HG02884 (cell line): ENCODE data around the gene WDR62.

ENCODE experiments used
- ATAC-seq: cut with Tn5 transposase; IDR thresholded peaks from one replicate; pipeline ENCODE4 v1.9.1; 2021; ENCODE audit warnings: mild to moderate bottlenecking, moderate library complexity; ENCODE audit not compliant: unreplicated experiment

The WDR62 gene

DNA sequence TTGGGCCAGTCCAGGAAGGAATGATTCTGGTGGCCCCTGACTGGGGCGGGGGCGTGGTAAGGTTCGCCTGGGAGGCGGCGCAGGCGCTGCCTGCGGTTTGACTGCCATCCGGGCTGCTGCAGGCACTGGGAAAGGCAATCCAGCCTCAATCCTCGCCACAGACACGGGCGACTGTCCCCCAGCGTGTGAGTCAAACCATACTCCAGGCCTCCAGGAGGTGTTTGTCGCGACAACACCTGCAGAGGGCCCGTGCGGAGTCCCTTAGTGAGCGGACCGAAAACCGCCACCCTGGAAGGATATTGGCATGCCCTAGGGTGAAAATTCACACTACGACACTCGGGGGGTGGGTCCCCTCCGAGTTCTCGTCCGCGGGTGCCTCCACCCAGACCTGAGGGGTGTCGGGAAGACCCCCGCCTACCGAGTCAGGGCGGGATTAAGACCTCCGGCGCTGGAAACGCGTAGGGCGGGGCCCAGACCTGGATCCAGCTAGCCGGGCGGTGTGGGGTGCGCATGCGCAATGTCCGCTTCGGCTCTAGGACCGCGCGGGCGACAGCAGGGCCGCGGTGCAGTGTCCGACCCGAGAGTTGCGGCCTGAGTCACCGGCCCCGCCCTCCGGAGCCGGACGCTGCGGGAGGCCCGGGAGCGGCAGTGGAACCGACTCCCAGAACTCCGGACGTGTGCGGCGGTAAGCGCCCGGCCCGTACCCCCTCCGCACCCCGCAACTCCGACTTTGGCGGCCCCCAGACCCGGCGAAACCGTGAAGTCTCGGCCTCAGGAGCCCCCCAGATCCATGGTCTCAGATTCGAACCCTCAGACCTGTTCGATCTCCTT lies 85.0 kb downstream of the WDR62 start, which contains the start of gene CAPNS1:
Gene CAPNS1 (plus strand): TSS at position 594 of the 831 bp plus-strand sequence. CDS start 946 bp downstream, outside the sequence.
- peak; percentile 80 for ATAC-seq

DNA sequence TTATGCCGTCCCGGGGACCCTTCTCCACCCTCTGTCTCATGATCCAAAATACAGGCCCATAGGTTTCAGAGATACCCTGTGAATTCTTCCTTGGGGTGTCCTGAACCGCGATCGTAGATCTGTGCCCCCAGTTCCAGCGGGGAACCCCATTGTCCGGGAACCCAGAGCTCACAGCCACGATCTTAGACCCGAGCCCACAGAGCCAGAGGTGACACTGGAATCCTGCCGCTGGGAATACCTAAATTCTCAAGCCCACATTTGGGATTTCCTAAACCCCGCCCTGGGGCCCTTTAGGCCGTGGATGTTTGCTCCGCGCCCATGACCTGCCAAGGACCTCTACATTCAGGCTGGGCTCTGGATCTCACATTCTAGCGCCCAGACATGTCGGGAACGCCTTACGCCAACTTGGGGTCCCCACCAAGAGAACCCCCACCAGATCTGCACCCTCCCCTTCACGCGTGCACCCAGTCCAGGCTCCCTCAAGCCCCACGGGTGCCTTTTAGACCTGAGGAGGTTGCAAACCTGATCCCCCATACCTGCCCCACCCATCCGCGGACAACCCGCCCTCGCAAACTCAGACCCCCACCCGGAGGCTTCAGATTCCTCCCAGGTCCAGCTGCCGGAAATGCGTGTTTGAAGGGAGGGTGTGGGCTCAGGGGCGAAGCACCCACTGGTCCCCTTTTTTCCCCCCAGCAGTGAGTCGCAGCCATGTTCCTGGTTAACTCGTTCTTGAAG lies 85.8 kb downstream of the WDR62 start:
- ATAC-seq: no peak

DNA sequence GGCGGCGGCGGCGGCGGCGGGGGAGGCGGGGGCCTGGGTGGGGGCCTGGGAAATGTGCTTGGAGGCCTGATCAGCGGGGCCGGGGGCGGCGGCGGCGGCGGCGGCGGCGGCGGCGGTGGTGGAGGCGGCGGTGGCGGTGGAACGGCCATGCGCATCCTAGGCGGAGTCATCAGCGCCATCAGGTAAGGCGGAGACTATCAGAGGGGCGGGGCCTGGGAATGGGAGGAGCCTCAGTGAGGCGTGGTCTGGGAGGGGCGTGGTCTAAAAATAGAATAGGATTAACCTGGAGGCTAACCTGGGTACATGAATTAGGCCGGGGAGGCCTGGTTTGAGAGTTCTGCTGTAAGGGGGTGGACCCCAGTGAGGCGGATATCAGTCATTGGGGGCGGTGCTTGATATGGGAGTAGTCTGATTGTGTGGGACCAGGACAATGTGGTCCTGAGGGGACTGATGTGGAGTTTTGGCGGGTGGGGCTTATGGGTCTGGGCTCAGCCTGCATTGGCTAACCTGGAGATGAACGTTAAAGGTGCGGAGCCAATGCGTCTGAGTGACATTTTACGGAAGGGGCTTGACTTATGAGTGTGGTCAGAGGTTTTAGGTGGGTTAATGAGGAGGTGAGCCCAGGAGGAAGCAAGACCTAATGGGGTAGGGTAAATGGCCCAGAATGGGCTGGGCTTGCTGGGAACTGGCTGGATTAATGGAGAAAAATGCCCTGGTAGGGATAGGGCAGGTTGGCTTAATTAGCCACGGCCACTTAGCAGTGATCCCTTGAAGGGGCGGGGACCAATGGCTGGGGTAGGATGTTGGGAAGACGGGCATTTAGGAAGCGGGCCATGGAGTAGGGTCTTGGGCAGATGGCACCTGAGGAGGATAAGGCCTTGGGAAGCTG lies 86.6 kb downstream of the WDR62 start:
- no peak for ATAC-seq

DNA sequence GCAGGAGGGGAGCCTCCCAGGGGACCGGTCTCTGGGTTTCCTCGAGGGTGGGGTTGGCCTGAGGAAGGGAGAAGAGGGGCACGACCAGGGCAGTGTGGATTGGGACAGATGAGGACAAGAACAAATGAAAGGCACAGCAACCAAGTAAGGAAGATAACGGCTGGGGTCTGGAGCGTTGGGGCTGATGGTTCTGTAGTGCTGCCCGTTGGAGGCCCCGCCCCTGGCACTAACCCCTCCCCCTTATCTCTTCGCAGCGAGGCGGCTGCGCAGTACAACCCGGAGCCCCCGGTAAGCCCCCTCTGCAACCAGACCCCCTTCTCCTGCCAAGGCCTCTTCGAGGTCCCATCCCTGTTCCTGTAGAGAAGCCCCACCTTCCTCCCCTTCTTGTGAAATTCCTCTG lies 87.3 kb downstream of the WDR62 start:
- no peak for ATAC-seq

GRCh38 chr19:36142496-36142895 lies 87.8 kb downstream of the WDR62 start:
- ATAC-seq: no peak

- no peak for ATAC-seq
Measured at GRCh38 chr19:36144624-36145023, 89.9 kb downstream of the WDR62 start.

- no peak for ATAC-seq
Measured at GRCh38 chr19:36149673-36150406, 95.1 kb downstream of the WDR62 start.

DNA sequence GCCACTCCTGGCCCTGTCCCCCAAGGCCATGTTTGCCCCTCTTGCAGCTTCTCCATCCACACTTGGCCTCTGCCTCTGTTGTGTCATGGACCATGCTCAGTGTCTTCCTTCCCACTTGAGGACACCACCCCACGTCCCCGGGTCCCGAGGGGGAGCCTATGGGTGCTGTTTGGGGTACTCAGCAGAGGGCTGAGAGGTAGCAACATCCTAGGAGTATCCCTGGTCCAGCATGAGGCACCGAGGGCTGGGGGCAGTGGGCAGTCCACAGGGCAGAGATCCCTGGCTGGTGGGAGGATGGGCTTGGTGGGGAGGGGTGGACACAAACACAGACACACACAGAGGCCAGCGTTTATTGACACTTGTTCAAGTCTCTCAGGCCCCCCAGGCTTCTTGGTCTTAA lies 95.9 kb downstream of the WDR62 start:
- no peak for ATAC-seq

DNA sequence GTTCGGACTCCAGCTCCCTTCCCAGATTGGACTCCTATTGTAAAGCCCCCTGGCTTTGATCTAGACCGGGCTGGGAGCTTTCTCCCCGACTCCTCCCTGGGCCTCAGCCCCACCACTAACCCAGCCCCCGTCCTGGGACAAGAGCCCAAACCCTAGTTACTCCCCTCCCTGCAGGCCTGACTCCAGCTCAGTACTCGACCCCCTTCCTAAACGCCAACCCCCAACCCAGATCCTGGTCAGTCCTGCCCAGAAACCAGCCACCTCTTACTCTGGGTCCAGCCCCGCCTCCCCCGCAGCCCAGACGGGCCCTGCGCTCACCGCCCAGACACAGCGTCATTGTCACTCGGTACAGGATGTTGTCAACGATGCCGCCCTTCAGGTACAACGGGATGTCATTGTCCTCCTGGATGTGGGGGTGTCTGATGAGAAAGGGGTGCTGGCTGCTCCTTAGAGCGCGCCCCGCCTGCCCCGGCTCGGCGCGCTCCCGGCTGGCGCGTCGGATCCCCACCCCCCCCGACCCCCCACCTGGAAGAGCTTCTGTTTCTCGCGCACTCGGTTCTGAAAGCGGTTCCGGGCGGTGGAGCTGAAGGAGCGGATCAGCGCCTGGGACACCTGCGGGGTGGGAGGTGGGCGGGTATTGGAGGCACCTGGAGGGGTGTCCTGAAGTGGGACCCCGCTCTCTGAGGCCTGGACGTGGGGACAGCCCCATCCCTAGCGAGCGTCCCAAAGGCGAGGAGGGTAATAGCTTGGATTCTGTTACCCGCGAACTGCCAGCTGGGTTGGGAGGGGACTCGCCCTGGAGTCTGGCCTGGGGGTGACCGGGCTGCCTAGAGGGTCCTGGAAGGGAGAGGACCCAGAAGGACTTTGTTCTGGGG lies 96.7 kb downstream of the WDR62 start:
- no peak for ATAC-seq

GRCh38 chr19:36152019-36152351 lies 97.3 kb downstream of the WDR62 start:
- ATAC-seq: no peak

DNA sequence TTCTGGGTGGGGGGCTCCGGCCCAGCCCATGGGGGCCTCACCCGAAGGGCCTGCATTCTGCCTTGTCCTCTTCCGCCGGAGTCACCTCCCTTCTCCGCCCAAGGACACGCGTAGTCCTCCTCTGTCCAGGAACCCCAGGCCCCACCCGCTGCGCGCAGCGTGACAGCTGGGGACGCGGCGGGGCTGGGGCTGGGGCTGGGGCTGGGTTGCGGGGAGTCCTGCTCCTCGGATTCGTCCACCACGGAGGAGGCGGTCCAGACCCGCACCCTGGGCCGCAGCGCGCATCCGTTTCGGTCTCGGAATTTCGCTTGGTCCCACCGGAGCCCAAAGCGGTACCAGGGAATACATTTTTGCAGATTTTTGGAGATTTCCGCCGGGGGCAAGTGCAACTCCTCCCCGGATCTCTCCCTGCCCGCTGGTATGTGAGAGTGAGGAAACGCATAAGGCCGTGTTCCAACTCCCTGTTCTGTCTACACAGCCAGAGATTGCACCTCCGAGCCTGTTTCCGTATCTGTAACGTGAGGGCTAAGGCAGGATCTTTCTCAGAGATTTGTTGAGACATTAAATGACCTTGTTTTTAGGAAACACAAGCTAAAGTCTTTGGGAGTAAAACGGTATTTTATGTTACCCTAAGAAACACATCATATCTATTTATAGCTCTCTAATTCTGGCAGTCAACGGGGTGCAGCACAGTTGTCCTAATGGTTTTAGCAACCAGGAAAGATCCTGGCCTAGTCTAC lies 97.8 kb downstream of the WDR62 start, which contains the start of gene COX7A1:
Gene COX7A1 (minus strand): TSS at position 96 of the 740 bp plus-strand sequence. CDS start 40 bp downstream, at position 56.
- ATAC-seq: no peak

DNA sequence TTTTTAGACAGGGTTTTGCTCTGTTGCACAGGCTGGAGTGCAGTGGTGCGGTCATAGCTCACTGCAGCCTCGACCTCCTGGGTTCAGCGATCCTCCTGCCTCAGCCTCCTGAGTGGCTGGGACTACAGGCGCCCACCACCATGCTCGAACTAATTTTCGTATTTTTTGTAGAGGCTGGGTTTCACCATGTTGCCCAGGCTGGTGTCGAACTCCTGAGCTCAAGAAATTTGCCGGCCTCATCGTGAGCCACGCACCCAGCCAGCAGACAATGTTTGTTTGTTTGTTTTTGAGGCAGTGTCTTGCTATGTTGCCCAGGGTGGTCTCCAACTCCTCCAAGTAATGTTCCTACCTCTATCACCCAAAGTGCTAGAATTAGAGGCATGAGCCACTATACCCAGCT lies 98.4 kb downstream of the WDR62 start:
- ATAC-seq: no peak
